Measurements from ENCODE around the gene NGF. TPM values are rescaled to one million over a fixed set of nuclear protein-coding genes. Genes with fewer than 3 reads are reported as not detected.

Gene NGF
- total RNA-seq, 2 experiments from 2014 or later, result not detected

GRCh38 chr1:115355069-115355468 is 17.0 kb upstream of the NGF start:
- no peak for DNase-seq
- no peaks in the 10 kb centered on the region for H3K9me3 Mint-ChIP-seq
- no peak overlapping the region for H3K4me3 Mint-ChIP-seq
- H3K36me3 Mint-ChIP-seq (ENCODE audit: low read depth), result no peaks in the 10 kb centered on the region
- H3K4me1 Mint-ChIP-seq, result no peaks in the 10 kb centered on the region
- peaks cover 3% of the 10 kb centered on the region for H3K27me3 Mint-ChIP-seq
- CTCF ChIA-PET, result no interaction called here
- POLR2A ChIA-PET, result no interaction called here
- H3K27ac Mint-ChIP-seq, result no peak overlapping the region

GRCh38 chr1:115351143-115351542 is 13.1 kb upstream of the NGF start:
- no peak overlapping the region for H3K27ac Mint-ChIP-seq
- H3K4me1 Mint-ChIP-seq, result no peaks in the 10 kb centered on the region
- H3K36me3 Mint-ChIP-seq (ENCODE audit: low read depth), result no peaks in the 10 kb centered on the region
- ChIA-PET CTCF (no interaction called here), POLR2A (no interaction called here)
- H3K27me3 Mint-ChIP-seq, result peaks cover 7% of the 10 kb centered on the region
- no peak overlapping the region for H3K4me3 Mint-ChIP-seq
- H3K9me3 Mint-ChIP-seq, result no peaks in the 10 kb centered on the region
- DNase-seq, result no peak

DNA sequence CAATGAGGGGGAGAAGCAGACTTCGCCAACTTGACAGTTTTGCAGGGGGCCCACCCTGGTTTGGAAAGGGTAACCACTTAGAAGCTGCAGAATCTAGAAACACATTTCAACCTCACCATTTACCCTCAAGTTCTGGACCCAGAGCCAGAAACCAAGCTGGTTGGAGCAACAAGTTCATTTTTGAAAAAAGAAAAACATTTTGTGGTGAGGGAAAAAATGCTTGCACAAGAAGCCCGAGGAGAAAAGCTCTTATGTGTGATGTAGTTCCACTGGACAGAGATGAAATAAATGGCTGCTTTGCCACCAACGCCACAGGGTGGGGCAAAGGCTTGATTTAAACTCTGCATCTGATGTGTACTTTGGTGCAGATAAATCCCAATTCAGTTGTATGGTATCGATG is 10.6 kb upstream of the NGF start:
- CTCF ChIA-PET, result no interaction called here
- Mint-ChIP-seq H3K4me1 (no peaks in the 10 kb centered on the region), H3K27me3 (peaks cover 7% of the 10 kb centered on the region), H3K36me3 (ENCODE audit: low read depth) (no peaks in the 10 kb centered on the region), H3K4me3 (no peak overlapping the region), H3K9me3 (no peaks in the 10 kb centered on the region), H3K27ac (no peak overlapping the region)
- POLR2A ChIA-PET, result no interaction called here
- DNase-seq, result no peak

DNA sequence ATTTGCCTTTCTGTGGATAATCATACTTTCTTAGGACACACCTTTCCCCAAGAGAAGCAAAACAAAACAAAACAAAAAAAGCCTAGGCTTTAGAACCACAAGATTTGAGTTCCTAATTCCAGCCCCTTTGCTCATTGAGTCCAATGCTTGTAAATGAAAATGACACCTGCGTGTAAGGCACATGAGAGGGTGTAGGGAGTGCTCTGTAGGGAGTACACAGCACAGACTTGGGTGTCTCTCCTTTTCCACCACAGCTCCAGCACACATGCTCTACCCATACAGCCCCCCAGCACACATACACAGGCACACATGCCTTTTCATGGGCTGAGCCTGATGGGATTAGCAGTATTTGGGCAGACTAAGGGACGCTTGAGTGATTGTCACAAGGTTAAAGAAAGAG is 9.2 kb upstream of the NGF start:
- Mint-ChIP-seq H3K27ac (no peak overlapping the region), H3K36me3 (ENCODE audit: low read depth) (no peaks in the 10 kb centered on the region), H3K4me1 (no peaks in the 10 kb centered on the region), H3K27me3 (peaks cover 8% of the 10 kb centered on the region), H3K9me3 (no peaks in the 10 kb centered on the region), H3K4me3 (no peak overlapping the region)
- DNase-seq, result no peak
- ChIA-PET CTCF (no interaction called here), POLR2A (no interaction called here)

- Mint-ChIP-seq H3K36me3 (ENCODE audit: low read depth) (no peaks in the 10 kb centered on the region), H3K4me3 (no peak overlapping the region), H3K27ac (no peak overlapping the region), H3K27me3 (peaks cover 22% of the 10 kb centered on the region), H3K9me3 (no peaks in the 10 kb centered on the region), H3K4me1 (no peaks in the 10 kb centered on the region)
- ChIA-PET CTCF (no interaction called here), POLR2A (no interaction called here)
- no peak for DNase-seq
Measured at GRCh38 chr1:115343200-115343737, 5.2 kb upstream of the NGF start.

DNA sequence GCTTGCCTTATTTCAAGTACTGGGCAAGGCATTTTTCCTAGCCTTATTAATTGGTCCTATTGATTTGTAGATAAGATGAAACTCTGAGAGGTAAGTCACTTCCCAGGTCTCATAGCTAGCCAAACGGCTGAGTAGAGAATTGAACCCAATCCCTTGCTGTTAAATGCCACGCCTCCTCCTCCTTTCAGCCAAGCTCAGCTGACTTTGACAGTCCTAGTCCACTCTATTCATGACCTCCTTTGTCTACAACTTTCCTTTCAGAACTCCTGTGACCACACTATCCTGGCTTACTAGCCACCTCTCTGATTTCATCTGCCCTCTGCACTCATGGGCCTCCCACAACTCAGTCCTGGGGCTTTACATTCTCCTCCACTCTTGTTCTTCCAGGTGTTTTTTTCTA is 3.9 kb upstream of the NGF start:
- no peak for DNase-seq
- no peaks in the 10 kb centered on the region for H3K36me3 Mint-ChIP-seq (ENCODE audit: low read depth)
- H3K4me3 Mint-ChIP-seq, result no peak overlapping the region
- POLR2A ChIA-PET, result no interaction called here
- no peaks in the 10 kb centered on the region for H3K4me1 Mint-ChIP-seq
- H3K27me3 Mint-ChIP-seq, result peaks cover 26% of the 10 kb centered on the region
- H3K27ac Mint-ChIP-seq, result no peak overlapping the region
- CTCF ChIA-PET, result no interaction called here
- H3K9me3 Mint-ChIP-seq, result no peaks in the 10 kb centered on the region

DNA sequence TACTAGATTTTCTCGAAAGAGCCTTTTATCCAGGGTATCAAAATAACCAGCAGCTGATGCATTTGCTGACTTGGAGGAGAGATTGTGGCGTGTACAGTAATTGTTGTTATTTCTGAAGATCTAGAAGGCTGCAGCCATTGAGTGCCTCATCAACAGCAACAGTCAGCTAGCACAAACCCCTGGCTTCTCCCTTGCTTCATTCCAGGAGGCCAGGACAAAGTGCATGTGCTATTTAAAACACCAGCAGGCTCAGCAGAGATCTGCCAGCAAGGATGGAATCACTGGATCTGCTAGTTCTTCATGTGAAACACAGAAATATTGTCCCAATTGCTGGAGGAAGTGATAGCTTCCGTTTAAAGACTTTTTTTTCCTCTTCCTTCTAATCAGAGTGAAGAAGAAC is 2.8 kb upstream of the NGF start:
- no peak for DNase-seq
- Mint-ChIP-seq H3K4me3 (no peak overlapping the region), H3K27ac (no peak overlapping the region), H3K9me3 (no peaks in the 10 kb centered on the region), H3K36me3 (ENCODE audit: low read depth) (no peaks in the 10 kb centered on the region), H3K27me3 (peaks cover 34% of the 10 kb centered on the region), H3K4me1 (no peaks in the 10 kb centered on the region)
- POLR2A ChIA-PET, result no interaction called here
- CTCF ChIA-PET, result no interaction called here

DNA sequence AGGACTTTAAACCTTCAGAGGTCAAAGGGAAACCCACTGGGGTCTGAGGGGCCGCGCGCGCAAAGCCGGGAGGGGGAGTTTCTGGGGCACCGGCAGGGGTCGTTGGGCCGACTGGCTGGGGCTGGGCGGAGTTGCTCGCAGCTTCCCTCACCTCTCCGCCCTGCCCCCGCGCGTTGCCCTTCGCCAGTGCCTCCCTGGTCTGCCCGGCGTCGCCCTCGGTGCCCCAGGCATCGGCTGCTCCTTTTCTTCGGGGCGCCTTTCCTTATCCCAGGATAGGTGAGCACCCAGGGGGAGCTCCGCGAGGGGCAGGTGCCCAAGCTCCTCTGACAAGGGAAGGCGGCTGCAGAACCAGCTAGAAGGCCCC is 390 bp upstream of the NGF start:
- Mint-ChIP-seq H3K27ac (no peak overlapping the region), H3K36me3 (ENCODE audit: low read depth) (no peaks in the 10 kb centered on the region), H3K4me1 (no peaks in the 10 kb centered on the region), H3K27me3 (peaks cover 38% of the 10 kb centered on the region), H3K9me3 (no peaks in the 10 kb centered on the region), H3K4me3 (no peak overlapping the region)
- no peak for DNase-seq
- POLR2A ChIA-PET, result no interaction called here
- CTCF ChIA-PET, result no interaction called here

GRCh38 chr1:115337276-115337632 is 795 bp downstream of the NGF start:
- H3K4me3 Mint-ChIP-seq, result no peak overlapping the region
- H3K36me3 Mint-ChIP-seq (ENCODE audit: low read depth), result no peaks in the 10 kb centered on the region
- DNase-seq, result no peak
- CTCF ChIA-PET, result no interaction called here
- no peak overlapping the region for H3K27ac Mint-ChIP-seq
- H3K4me1 Mint-ChIP-seq, result no peaks in the 10 kb centered on the region
- POLR2A ChIA-PET, result no interaction called here
- peaks cover 37% of the 10 kb centered on the region for H3K27me3 Mint-ChIP-seq
- H3K9me3 Mint-ChIP-seq, result no peaks in the 10 kb centered on the region

DNA sequence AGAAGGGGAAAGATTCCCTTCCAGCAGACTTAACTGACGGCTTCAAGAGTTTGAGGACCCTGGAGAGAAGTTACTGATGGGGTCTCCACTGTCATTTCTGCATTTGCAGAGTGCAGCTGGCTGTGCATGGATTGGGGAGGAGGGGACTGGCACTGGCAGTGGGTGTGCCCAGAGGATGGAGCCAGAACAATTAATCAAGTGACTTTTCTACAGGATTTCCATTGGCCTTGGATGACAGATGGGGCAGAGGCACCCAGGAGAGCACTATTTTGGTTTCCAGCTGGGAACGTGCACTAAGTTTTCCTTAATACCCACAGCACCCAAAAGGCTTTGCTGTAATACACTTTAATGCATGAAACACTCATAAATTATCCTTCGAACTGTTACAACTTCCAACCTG is 1.3 kb downstream of the NGF start:
- Mint-ChIP-seq H3K27ac (no peak overlapping the region), H3K9me3 (no peaks in the 10 kb centered on the region), H3K36me3 (ENCODE audit: low read depth) (no peaks in the 10 kb centered on the region), H3K4me1 (no peaks in the 10 kb centered on the region), H3K27me3 (peaks cover 33% of the 10 kb centered on the region), H3K4me3 (no peak overlapping the region)
- DNase-seq, result no peak
- ChIA-PET POLR2A (no interaction called here), CTCF (no interaction called here)

- Mint-ChIP-seq H3K4me1 (no peaks in the 10 kb centered on the region), H3K36me3 (ENCODE audit: low read depth) (no peaks in the 10 kb centered on the region), H3K4me3 (no peak overlapping the region), H3K9me3 (no peaks in the 10 kb centered on the region), H3K27ac (no peak overlapping the region), H3K27me3 (peaks cover 18% of the 10 kb centered on the region)
- DNase-seq, result no peak
- ChIA-PET POLR2A (no interaction called here), CTCF (interaction anchor here (0.7 kb wide), 1 partner anchor 926 kb away, joined by 3 read pairs; no protein-coding TSS in a partner anchor)
Measured at GRCh38 chr1:115332813-115333608, 5.0 kb downstream of the NGF start.

GRCh38 chr1:115331558-115332331 is 6.3 kb downstream of the NGF start:
- Mint-ChIP-seq H3K36me3 (ENCODE audit: low read depth) (no peaks in the 10 kb centered on the region), H3K4me1 (no peaks in the 10 kb centered on the region), H3K4me3 (no peak overlapping the region), H3K27me3 (peaks cover 11% of the 10 kb centered on the region), H3K27ac (no peak overlapping the region), H3K9me3 (no peaks in the 10 kb centered on the region)
- DNase-seq, result no peak
- ChIA-PET CTCF (no interaction called here), POLR2A (no interaction called here)

DNA sequence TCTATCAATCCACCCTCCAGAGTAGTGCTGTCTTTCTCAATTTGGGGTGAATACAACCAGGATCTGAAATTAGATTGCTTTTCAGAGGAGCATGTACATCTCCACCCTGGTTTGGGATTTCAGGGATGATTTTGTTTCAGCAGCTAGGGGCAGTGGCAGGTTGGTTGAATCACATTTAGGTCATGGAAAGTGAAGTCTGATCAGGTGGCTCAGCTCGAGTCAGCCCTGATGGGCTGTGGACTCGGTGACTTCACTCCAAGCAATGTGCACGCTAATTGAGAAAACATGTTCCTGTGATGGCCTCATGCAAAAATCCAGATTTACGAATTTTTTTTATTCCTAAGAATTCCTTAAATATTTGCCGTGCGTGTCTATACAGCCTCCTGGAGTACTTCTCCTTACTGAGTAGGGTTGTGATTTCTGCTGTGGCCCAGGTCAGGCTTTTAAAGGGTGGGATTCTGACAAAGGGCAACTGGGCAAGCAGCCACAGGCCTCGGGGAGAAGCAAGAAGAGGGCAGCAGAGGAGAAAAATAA is 7.5 kb downstream of the NGF start:
- Mint-ChIP-seq H3K27me3 (peaks cover 1% of the 10 kb centered on the region), H3K9me3 (no peaks in the 10 kb centered on the region), H3K4me1 (no peaks in the 10 kb centered on the region), H3K27ac (no peak overlapping the region), H3K36me3 (ENCODE audit: low read depth) (no peaks in the 10 kb centered on the region), H3K4me3 (no peak overlapping the region)
- no peak for DNase-seq
- ChIA-PET CTCF (no interaction called here), POLR2A (no interaction called here)

GRCh38 chr1:115329965-115330364 is 8.1 kb downstream of the NGF start:
- no peaks in the 10 kb centered on the region for H3K9me3 Mint-ChIP-seq
- H3K27ac Mint-ChIP-seq, result no peak overlapping the region
- no peaks in the 10 kb centered on the region for H3K4me1 Mint-ChIP-seq
- no peak for DNase-seq
- no peaks in the 10 kb centered on the region for H3K36me3 Mint-ChIP-seq (ENCODE audit: low read depth)
- ChIA-PET CTCF (no interaction called here), POLR2A (no interaction called here)
- H3K27me3 Mint-ChIP-seq, result peaks cover 1% of the 10 kb centered on the region
- no peak overlapping the region for H3K4me3 Mint-ChIP-seq

All from activated CD4-positive, alpha-beta memory T cell treated with anti-CD3 and anti-CD28 coated beads, Interleukin-2, amount 10 ng/mL, durations not matched to agents 7 days and 5 days (primary cell).